GM19099 (cell line): Measurements from ENCODE around the gene SLAIN2.

ENCODE experiments used
- POLR2A ChIP-seq: IDR thresholded peaks from 3 replicates; pipeline ENCODE4 v1.6.1; 2011; ENCODE audit warnings: low read depth; ENCODE audit not compliant: insufficient read length; ENCODE audit errors: extremely low read depth

Gene SLAIN2

DNA sequence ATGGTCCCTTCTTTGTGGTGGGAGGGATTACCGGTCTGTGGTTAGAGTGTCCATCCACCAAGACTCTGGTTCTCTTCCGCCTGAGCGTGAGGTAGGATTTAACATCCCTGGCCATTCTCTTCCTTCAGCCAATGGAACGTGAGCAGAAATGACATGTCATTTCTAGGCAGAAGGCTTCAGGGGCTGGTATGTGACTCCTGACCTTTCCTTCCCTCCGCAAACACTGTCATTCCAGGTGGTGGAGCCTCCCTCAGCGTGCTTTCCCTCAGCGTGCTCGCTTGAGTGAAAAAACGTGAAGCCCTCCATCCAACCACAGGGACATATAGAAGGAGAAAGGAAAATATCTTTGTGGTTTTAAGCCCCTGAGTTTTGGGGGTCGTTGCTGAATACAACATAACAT is 107.8 kb downstream of the SLAIN2 start:
- no peak for TF ChIP-seq POLR2A

DNA sequence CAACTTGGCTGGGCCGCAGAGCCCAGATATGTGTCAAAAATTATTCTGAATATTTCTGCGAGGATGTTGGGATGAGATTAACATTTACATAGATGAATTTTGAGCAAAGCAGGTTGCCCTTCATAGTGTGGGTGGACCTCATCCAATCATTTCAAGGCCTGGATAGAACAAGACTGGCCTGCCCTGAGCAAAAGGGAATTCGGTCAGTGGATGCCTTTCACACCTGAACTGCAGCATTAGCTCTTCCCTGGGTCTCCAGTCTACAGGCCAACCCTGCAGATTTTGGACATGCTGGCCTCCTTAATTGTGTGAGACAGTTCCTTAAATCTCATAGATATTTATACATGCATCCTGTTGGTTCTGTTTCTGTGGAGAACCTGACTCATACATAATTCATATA is 109.4 kb downstream of the SLAIN2 start:
- TF ChIP-seq POLR2A = no peak

DNA sequence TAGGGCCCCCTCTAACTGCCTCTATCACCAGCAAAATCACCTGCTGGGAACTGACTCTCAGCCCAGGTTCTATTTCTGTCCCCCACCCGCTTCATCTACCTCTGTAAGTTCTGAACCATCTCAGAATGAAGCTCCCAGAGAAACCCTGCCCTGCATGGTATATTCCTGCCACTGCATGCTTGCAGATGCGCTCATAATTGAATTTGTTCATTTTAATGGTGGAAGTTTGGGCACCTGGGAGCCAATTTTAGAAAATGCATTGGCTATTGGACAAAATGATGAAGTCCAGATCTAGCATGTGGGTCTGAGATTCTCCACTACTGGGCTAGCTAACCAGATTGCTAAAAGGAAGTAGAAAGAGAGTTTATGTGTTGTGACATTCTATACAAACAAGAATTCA is 113.3 kb downstream of the SLAIN2 start:
- TF ChIP-seq POLR2A = no peak

DNA sequence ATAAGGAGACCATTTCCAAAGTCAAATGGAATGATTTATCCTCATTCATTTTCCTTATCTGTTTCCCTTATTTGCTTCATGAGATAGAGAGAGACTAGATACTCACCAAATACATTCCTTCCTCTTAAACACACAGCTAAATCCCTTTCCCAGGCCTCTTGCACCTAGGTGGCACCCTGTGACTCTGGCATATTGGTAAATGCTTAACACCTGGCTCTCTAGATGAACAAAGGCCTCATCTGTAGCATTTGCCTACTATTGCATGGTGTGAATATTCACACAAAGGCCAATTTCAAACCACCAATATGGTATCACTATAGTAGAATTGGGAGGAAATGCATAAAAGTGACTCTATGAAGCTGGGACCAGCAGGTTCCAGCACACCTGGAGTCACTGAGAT is 119.7 kb downstream of the SLAIN2 start:
- no peak for TF ChIP-seq POLR2A

DNA sequence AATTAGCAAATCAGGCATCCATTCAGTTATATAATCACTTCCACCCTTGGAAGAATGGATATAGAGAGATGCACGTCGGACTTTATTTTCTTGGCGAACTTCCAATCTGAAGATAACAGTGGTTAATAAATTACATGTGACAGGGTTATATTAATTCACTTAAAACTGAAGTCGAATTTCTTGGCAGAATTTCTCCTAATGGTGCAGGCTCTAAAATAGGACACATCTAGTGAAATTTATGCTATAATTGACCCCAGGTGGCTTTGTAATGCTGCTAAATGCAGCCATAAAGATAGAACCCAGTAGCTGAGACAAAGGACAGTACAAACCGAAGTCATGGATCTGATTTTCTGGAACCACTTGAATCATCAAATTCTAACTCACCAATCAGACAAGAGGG is 121.0 kb downstream of the SLAIN2 start:
- no peak for TF ChIP-seq POLR2A

DNA sequence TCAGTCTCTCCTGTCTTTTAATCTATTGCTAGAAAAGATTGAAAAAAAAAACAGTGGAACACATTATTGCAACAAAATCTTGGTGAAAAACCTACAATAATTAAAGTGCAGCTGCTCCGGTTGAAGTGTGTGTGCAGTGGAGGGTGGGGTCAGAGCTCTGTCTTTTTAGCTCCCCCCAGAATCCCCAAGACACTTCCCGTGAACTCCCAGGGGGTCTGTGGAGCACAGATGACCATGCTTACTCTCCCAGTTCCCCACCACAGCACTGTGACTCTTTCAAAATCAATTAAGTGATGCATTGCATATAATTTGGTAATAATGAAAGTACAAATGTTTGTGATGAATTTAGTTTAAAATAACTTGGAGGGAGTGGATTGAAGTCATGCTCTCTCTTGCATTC is 126.1 kb downstream of the SLAIN2 start:
- no peak for TF ChIP-seq POLR2A

DNA sequence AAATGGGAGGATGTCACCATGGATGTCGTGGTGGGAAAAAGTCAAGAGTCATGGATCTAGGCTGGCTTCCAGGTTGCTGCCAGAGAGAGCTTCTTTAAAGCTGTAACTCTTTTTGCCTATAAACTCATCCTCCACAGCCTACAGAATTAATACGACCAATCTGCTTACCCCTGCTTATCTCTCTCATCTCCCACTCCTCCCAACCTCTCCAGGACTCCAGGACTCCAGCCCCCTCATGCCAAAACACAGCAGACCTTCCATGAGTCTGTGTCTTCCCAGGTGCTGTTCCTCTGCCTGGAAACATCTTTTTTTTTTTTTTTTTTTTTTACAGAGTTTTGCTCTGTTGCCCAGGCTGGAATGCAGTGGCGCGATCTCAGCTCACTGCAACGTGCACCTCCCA is 126.6 kb downstream of the SLAIN2 start:
- no peak for TF ChIP-seq POLR2A

GRCh38 chr4:48470137-48470536 is 128.8 kb downstream of the SLAIN2 start:
- no peak for TF ChIP-seq POLR2A

GRCh38 chr4:48470570-48470969 is 129.2 kb downstream of the SLAIN2 start:
- TF ChIP-seq POLR2A = no peak

DNA sequence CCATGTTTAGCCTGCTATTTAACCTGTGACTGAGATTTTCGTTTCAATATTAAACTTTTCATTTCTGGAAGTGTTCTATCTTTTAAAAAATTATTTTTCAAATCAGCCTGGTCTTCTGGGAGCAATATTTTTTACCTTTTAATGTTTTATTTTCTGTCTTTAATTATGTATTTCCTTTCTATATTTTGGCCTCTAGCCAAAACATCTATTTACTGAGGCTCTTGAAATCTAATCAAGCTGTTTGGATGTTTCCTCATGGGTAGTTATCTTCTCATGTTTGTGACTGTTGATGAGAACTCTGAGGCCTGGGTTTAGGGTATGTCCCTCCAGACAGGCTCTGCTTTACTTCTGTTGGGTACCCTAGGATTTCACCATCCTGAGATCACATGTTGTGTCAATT is 131.5 kb downstream of the SLAIN2 start:
- TF ChIP-seq POLR2A = no peak

DNA sequence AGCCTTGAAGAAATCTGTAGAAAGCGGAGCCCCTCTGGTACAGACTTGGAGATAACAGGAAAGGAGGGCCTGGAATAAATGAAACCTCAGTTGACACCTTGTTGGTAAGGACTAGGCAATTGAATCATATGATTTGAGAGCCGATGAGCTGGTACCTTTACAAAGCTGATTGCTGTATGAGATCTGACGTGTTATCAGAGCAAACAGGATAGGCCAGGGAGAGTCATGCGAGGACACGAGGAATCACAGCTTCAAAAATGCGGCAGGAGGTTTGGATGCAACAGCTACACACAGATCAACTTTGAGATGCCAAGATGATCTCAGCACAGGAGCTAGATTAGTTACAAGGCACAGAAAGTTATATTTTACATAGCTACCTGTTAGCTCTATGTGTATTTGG is 134.4 kb downstream of the SLAIN2 start:
- no peak for TF ChIP-seq POLR2A
